GM12864 (cell line): ENCODE data around the gene C3.

Experiments
- DNase-seq: peaks from one replicate; pipeline ENCODE4 v3.0.0-alpha.2; 2011; ENCODE audit warnings: low read depth
- H3K4me3 ChIP-seq: 2 replicates; pipeline ENCODE4 v1.5.1; 2011; ENCODE audit warnings: mild to moderate bottlenecking, low read depth, low read length, control low read depth
- CTCF ChIP-seq: IDR thresholded peaks from 2 replicates; pipeline ENCODE4 v1.5.1; 2011; ENCODE audit warnings: low read depth, mild to moderate bottlenecking, moderate library complexity, low read length, control low read depth, inconsistent platforms; ENCODE audit errors: missing control alignments

The C3 gene

GRCh38 chr19:6707011-6707657 is 13.3 kb downstream of the C3 start:
- TF ChIP-seq CTCF, result no peak
- no peak for DNase-seq
- H3K4me3 ChIP-seq, result no peak overlapping the region

- no peak for TF ChIP-seq CTCF
These were observed 13.9 kb downstream of the C3 start for GRCh38 chr19:6706633-6706958.

GRCh38 chr19:6705931-6706632 is 14.4 kb downstream of the C3 start:
- no peak overlapping the region for H3K4me3 ChIP-seq
- TF ChIP-seq CTCF, result no peak
- no peak for DNase-seq

More at GRCh38 chr19:6706633-6706958, 13.9 kb downstream of the C3 start:
- H3K4me3 ChIP-seq, result no peak overlapping the region
- no peak for DNase-seq

DNA sequence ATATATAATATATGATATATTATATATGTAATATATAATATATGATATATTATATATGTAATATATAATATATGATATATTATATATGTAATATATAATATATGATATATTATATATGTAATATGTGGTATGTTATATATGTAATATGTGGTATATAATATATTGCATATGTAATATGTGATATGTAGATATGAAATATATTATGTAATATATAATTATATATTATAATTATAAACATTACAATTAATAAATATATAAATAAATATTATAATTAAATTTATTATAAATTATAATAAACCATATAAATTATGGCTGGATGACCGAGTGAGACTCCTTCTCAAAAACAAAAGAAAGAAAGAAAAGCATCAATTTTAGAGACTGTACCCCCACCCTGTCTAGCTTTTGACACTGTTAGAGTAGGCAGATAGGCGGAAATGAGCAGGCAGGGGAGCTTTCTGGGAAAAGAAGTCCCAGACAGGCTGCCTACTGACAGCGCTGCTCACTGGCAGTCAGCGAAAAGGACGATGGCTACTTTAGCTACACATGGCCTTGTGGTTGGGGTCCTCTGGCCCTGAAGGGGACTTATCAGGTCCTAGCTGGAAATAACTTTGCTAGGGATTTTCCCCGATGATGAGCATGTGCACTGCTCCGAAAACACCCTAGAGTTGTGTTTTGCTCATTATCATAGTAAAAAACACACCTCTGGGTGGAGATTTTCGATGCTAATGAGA is 19.7 kb downstream of the C3 start:
- no peak for DNase-seq
- H3K4me3 ChIP-seq, result no peak overlapping the region
- TF ChIP-seq CTCF, result no peak

DNA sequence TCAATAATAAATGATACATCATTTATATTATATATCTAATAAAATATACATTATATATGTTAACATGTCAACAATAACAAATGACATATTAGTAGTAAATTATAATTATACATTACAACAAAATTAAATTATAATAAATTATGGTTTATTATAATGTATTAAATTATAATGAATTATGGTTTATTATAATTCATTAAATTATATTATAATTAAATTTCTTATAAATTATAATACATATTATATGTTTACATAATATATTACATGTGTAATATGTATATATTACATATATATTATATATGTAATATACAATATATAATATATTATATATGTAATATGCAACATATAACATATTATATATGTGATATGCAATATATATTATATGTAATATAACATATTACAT is 20.5 kb downstream of the C3 start:
- no peak overlapping the region for H3K4me3 ChIP-seq
- no peak for TF ChIP-seq CTCF

GRCh38 chr19:6697291-6697690 is 23.2 kb downstream of the C3 start:
- H3K4me3 ChIP-seq, result no peak overlapping the region
- TF ChIP-seq CTCF, result no peak
- DNase-seq, result no peak

More for the DNA sequence above, 20.5 kb downstream of the C3 start:
- no peak for DNase-seq
